HG02870 (cell line): ENCODE results near the gene HAL.

Source experiments
- ATAC-seq: cut with Tn5 transposase; IDR thresholded peaks from one replicate; pipeline ENCODE4 v1.9.1; 2021; ENCODE audit warnings: mild to moderate bottlenecking, moderate library complexity; ENCODE audit not compliant: unreplicated experiment

HAL gene

GRCh38 chr12:95996034-95996658 is at the start of gene HAL:
HAL (minus strand) TSS chr12:95996344; CDS start chr12:95995910, 434 bp downstream.
- no peak for ATAC-seq

GRCh38 chr12:96045566-96045965 is 49.4 kb upstream of the HAL start:
- ATAC-seq, result no peak

- no peak for ATAC-seq
Observed at GRCh38 chr12:96044943-96045290, 48.8 kb upstream of the HAL start.

- no peak for ATAC-seq
Observed at GRCh38 chr12:96044017-96044942, 48.1 kb upstream of the HAL start.

GRCh38 chr12:96041181-96041580 is 45.0 kb upstream of the HAL start:
- ATAC-seq, result no peak

- ATAC-seq, result no peak
Observed at GRCh38 chr12:96040305-96041133, 44.4 kb upstream of the HAL start.

GRCh38 chr12:96039516-96039915 is 43.4 kb upstream of the HAL start:
- no peak for ATAC-seq

GRCh38 chr12:96036765-96037455 is 40.8 kb upstream of the HAL start:
- no peak for ATAC-seq

GRCh38 chr12:96035283-96036236 is 39.4 kb upstream of the HAL start, which contains the start of gene LTA4H:
LTA4H (minus strand) TSS chr12:96035587; CDS start chr12:96035519, 68 bp downstream.
- ATAC-seq, result peak; percentile 91

- ATAC-seq, result no peak
Observed at GRCh38 chr12:96034621-96035282, 38.6 kb upstream of the HAL start.

- ATAC-seq, result no peak
Observed at GRCh38 chr12:96033549-96034389, 37.6 kb upstream of the HAL start.

- ATAC-seq, result no peak
Observed at GRCh38 chr12:96029826-96030225, 33.7 kb upstream of the HAL start.

GRCh38 chr12:96028538-96028937 is 32.4 kb upstream of the HAL start:
- ATAC-seq, result no peak

- ATAC-seq, result no peak
Observed at GRCh38 chr12:96026331-96026730, 30.2 kb upstream of the HAL start.

- ATAC-seq, result no peak
Observed at GRCh38 chr12:96025518-96025917, 29.4 kb upstream of the HAL start.

GRCh38 chr12:96020314-96021003 is 24.3 kb upstream of the HAL start:
- ATAC-seq, result peak; percentile 95

GRCh38 chr12:96015672-96016071 is 19.5 kb upstream of the HAL start:
- no peak for ATAC-seq
